RPMI8226 (cell line): ENCODE results near the gene RAPGEF5.

Source experiments
- DNase-seq: peaks from one replicate; pipeline ENCODE4 v3.0.0-alpha.2; 2015

The RAPGEF5 gene

GRCh38 chr7:22146961-22147512, 209.9 kb downstream of the RAPGEF5 start:
- no peak for DNase-seq

- DNase-seq = no peak
These were observed 212.0 kb downstream of the RAPGEF5 start for GRCh38 chr7:22144950-22145349.

- DNase-seq = no peak
These were observed 213.5 kb downstream of the RAPGEF5 start for GRCh38 chr7:22143491-22143890.

- no peak for DNase-seq
These were observed 214.4 kb downstream of the RAPGEF5 start for GRCh38 chr7:22142572-22142971.

- DNase-seq = no peak
These were observed 215.6 kb downstream of the RAPGEF5 start for GRCh38 chr7:22141355-22141754.

- no peak for DNase-seq
These were observed 216.4 kb downstream of the RAPGEF5 start for GRCh38 chr7:22140578-22140977.

- DNase-seq = no peak
These were observed 218.1 kb downstream of the RAPGEF5 start for GRCh38 chr7:22138886-22139285.

GRCh38 chr7:22138106-22138505, 218.8 kb downstream of the RAPGEF5 start:
- no peak for DNase-seq

- no peak for DNase-seq
These were observed 219.5 kb downstream of the RAPGEF5 start for GRCh38 chr7:22137466-22137865.

- no peak for DNase-seq
These were observed 219.9 kb downstream of the RAPGEF5 start for GRCh38 chr7:22137026-22137425.

GRCh38 chr7:22129819-22130580, 227.0 kb downstream of the RAPGEF5 start:
- DNase-seq = no peak

- DNase-seq = no peak
These were observed 227.8 kb downstream of the RAPGEF5 start for GRCh38 chr7:22129166-22129565.

- no peak for DNase-seq
These were observed 228.4 kb downstream of the RAPGEF5 start for GRCh38 chr7:22128528-22128920.

- no peak for DNase-seq
These were observed 229.0 kb downstream of the RAPGEF5 start for GRCh38 chr7:22127835-22128527.

GRCh38 chr7:22125436-22125835, 231.5 kb downstream of the RAPGEF5 start:
- no peak for DNase-seq

- no peak for DNase-seq
These were observed 232.0 kb downstream of the RAPGEF5 start for GRCh38 chr7:22124941-22125340.

- DNase-seq = no peak
These were observed 233.8 kb downstream of the RAPGEF5 start for GRCh38 chr7:22123139-22123538.

GRCh38 chr7:22121702-22122474, 235.1 kb downstream of the RAPGEF5 start:
- no peak for DNase-seq

GRCh38 chr7:22120391-22121053, 236.4 kb downstream of the RAPGEF5 start:
- no peak for DNase-seq

- DNase-seq = no peak
These were observed 239.7 kb downstream of the RAPGEF5 start for GRCh38 chr7:22117222-22117621.

GRCh38 chr7:22116451-22117030, 240.4 kb downstream of the RAPGEF5 start:
- DNase-seq = no peak

- no peak for DNase-seq
These were observed 241.3 kb downstream of the RAPGEF5 start for GRCh38 chr7:22115689-22116088.
